Endothelial cell of hepatic sinusoid (primary cell): ENCODE measurements around the gene GNMT.

Experiments
- in situ Hi-C: cut with HindIII; loops from 2 replicates; pipeline ENCODE4 v1.10.0; 2017; ENCODE audit warnings: low sequenced_read_pairs

Gene GNMT

GRCh38 chr6:42960243-42961019 lies at the start of gene GNMT:
TSS of gene GNMT (plus strand) at chr6:42960754. CDS start at chr6:42960768, 14 bp downstream.
- in situ Hi-C loops, result no loop called here

- in situ Hi-C loops, result no loop called here
These were observed 49.2 kb upstream of the GNMT start for GRCh38 chr6:42911171-42912021.

- in situ Hi-C loops, result no loop called here
These were observed 46.0 kb upstream of the GNMT start for GRCh38 chr6:42914546-42914945.

GRCh38 chr6:42915732-42916131 lies 44.8 kb upstream of the GNMT start, which contains the start of gene PTCRA:
TSS of gene PTCRA (plus strand) at chr6:42916053. CDS start at chr6:42916070, 17 bp downstream.
- in situ Hi-C loops, result no loop called here

GRCh38 chr6:42916288-42916687 lies 44.3 kb upstream of the GNMT start:
- in situ Hi-C loops, result no loop called here

- in situ Hi-C loops, result loop anchor here (10.0 kb wide), 1 partner anchor 383 kb away; the partner anchor contains the start of gene CRIP3
These were observed 38.8 kb upstream of the GNMT start for GRCh38 chr6:42921801-42922200.

- in situ Hi-C loops, result loop anchor here (10.0 kb wide), 1 partner anchor 381 kb away; the partner anchor contains the start of gene CRIP3
These were observed 36.9 kb upstream of the GNMT start for GRCh38 chr6:42923666-42924065.

GRCh38 chr6:42925248-42925857 lies 35.2 kb upstream of the GNMT start:
- in situ Hi-C loops, result loop anchor here (10.0 kb wide), 1 partner anchor 379 kb away; the partner anchor contains the start of gene CRIP3

- in situ Hi-C loops, result loop anchor here (10.0 kb wide), 1 partner anchor 376 kb away; the partner anchor contains the start of gene CRIP3
These were observed 31.4 kb upstream of the GNMT start, which contains the start of gene CNPY3 for GRCh38 chr6:42928986-42929820. TSS of gene CNPY3 (plus strand) at chr6:42929480. CDS start at chr6:42929571, 91 bp downstream.

- in situ Hi-C loops, result loop anchor here (10.0 kb wide), 1 partner anchor 375 kb away; the partner anchor contains the start of gene CRIP3
These were observed 30.7 kb upstream of the GNMT start for GRCh38 chr6:42929821-42930360.

- in situ Hi-C loops, result no loop called here
These were observed 28.1 kb upstream of the GNMT start for GRCh38 chr6:42932412-42932811.

GRCh38 chr6:42933205-42933604 lies 27.3 kb upstream of the GNMT start:
- in situ Hi-C loops, result no loop called here

GRCh38 chr6:42935322-42935721 lies 25.2 kb upstream of the GNMT start:
- in situ Hi-C loops, result no loop called here

- in situ Hi-C loops, result no loop called here
These were observed 24.2 kb upstream of the GNMT start for GRCh38 chr6:42936398-42936797.

- in situ Hi-C loops, result no loop called here
These were observed 22.8 kb upstream of the GNMT start for GRCh38 chr6:42937548-42938427.

- in situ Hi-C loops, result no loop called here
These were observed 22.1 kb upstream of the GNMT start for GRCh38 chr6:42938428-42938796.

- in situ Hi-C loops, result no loop called here
These were observed 21.4 kb upstream of the GNMT start for GRCh38 chr6:42938987-42939809.

- in situ Hi-C loops, result no loop called here
These were observed 20.8 kb upstream of the GNMT start for GRCh38 chr6:42939810-42940167.
